Stimulated activated naive CD8-positive, alpha-beta T cell treated with anti-CD3 and anti-CD28 coated beads, Interleukin-15, Interleukin-2, amounts not matched to agents 100 U/mL and 50 U/mL, for 24 hours (primary cell): ENCODE results near the gene OR10H3.
"Not testable (repeated sequence)": the region's sequence is repeated elsewhere in the genome, so short reads cannot be mapped to it uniquely, and the experiment has no call there.

Experiments used
- ATAC-seq: fragments of 150-1000 bp; cut with Tn5 transposase; one replicate; pipeline ENCODE4 v1.10.0; 2021
- DNase-seq: peaks from one replicate; pipeline ENCODE4 v3.0.0; 2021

Gene OR10H3

DNA sequence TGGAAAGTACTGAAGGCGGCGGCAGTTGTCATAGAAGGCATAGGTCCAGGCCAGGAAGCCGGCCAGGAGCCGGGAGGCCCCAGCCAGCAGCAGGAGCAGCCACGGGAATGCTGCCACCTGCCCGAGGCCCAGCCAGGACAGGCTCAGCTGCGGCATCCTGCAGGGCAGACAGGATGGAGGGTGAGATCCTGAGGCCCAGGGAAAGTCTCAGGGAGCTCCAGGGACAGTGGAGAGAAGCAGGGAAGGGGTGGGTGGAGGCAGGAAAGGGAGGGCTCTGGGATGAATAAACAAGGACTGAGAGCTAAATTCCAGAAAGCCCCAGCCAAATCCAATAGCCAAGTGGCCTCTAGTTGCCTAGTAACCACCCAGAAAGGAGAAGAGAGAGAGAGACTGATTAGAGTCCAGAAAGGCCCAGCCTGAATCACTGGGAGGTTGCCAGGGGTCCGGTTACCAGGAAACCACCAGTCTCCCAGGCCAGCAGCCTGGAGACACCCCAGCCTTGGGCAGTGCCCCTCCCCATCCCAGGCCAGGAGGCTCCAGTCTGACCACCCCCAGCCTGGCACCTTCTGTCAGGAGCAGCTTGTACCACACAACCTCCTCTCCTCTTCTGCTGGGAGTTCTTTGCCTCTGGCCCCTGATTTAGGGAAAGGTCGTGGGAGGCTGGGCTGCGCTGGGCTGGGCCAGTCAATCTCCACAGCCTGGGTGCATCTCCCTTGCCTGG is 42.1 kb downstream of the OR10H3 start:
- DNase-seq (no peak), ATAC-seq (peak; percentile 16)

DNA sequence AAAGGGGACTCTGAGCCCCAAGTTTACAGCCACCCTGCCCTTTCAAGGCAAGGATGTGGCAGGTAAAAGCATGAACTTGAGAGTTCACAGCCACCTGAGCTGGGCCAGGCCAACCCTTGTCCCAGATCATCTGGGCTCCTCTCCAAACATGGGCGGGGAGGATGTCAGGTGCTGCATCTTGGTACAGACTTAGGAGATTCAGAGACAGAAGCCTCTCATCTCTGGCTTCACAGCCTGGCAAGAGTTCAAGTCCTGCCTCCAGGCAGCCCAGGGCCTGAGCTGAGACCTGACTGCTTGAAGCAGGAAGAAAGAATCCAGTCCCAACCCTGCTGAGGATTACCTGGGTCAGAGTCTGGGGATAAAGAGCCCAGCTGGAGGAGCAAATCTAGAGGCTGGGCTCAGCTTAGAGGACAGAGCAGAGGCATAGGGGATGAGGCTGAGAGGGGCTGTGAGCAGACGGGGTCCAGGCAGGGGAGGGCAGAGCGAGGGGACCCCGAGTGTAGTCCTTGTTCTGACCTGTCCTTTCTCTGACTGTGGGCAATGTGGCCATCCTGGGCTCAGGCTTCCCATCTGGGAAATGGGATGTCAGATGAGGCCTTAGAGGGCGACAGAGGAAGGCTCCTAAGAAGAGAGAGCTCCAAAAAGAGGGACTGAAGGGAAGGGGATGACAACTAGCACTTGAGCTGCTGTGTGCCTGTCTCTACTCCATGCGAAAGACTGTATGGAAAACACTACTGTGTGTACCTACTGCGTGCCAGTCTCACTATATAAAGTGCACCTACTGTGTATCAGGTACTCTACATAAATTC is 43.0 kb downstream of the OR10H3 start:
- DNase-seq (no peak), ATAC-seq (peak; percentile 36)

DNA sequence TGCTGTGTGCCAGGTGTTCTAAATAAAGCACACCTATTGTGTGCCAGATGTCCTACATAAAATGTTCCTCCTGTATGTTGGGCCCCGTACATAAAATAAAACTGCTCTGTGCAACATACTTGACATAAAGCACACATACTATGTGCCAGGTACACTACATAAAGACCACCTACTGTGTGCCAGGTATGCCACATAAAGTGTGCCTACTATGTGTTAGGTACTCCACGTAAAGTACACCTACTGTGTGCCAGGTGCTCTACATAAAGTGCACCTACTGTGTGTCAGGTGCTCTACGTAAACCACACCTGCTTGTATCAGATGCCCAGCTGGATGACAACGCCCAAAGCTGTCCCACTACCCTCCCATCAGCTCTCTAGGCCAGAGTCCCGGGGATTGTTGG is 43.9 kb downstream of the OR10H3 start:
- DNase-seq (no peak), ATAC-seq (no peak)

DNA sequence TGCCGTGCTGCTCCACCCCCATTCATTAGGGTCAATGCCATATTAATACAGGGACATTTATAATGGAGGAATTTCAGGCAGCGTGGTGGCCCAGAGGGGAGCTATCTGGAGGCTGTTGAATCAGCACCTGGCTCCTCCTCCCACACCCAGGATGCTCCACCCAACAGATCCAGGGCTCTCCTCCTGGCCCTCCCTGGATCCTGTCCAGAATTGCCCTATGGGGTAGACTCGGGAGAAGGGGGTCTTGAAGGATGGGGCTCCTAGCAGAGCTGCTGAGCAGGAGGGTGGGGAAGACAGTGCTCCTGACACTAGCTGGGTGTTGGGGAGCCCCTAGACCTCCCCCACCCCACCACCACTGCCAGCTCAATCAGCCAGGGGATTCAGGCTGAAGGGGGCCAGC is 44.4 kb downstream of the OR10H3 start:
- DNase-seq: no peak
- ATAC-seq: no peak

DNA sequence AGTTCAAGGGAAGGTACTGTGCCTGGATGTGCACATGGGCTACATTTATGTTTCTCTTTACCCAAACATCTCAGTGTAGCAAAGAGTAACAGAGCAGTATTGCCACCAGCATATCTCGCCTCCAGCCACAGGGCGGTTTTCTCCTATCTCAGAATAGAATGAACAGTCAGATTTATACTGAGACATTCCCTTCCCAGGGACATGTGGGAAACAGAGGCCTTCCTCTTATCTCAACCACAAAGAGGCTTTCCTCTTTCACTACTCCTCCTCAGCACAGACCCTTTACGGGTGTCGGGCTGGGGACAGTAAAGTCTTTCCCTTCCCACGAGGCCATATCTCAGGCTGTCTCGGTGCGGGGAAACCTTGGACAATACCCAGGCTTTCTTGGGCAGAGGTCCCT is 45.1 kb downstream of the OR10H3 start:
- DNase-seq, ATAC-seq: not testable (repeated sequence)

DNA sequence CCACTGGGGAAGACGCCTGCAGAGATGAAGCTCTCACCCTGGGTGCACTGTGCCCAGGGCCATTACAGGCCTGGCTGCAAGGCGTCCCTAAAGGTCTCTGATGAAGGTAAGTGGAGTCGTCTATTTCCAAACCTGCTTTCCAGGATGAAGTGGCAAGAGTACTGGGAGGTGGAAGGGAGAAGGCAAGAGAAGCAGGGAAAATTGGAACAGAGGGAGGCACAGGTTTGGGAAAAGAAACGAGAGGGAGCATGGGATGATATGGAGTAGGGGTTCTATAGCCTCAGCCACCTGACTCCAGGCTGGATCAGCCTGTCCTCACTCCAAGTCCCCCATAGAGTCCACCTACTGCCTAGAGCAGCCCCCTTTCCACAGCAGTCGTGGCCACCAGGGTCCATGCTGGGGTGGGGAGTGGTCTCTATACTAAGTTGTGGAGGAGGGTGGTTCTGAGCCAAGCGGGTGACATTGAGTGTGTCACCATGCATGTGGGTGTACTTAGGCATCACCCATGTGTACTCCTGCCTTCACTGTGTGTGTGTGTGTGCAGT is 49.9 kb downstream of the OR10H3 start, which contains the start of gene OR10H5:
Gene OR10H5 (plus strand): TSS at position 51 of the 545 bp plus-strand sequence. CDS start 6,388 bp downstream, outside the sequence.
- ATAC-seq (no peak), DNase-seq (no peak)

DNA sequence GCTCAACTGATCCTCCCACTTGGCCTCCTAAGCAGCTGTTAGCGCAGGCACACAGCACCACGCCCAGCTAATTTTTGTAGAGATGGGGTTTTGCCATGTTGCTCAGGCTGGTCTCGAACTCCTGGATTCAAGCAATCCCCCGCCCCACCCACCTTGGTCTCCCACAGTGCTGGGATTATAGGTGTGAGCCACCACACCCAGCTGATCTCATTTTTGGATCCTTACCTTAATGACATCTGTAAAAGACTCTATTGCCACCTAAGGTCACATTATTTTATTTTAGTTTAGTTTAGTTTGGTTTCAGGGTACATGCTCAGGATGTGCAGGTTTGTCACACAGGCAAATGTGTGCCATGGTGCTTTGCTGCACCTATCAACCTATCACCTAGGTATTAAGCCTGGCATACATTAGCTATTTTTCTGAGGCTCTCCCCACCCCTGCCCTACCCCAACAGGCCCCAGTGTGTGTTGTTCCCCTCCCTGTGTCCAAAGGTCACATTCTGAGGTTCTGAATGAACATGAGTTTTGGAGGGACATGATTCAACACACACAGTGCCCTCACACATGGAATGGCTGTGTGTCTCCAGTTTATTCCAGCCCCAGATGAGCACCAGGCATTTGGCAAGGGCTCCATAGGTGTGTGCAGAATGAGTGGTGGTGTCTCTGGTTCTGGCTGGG is 50.9 kb downstream of the OR10H3 start:
- no peak for DNase-seq
- ATAC-seq: no peak

DNA sequence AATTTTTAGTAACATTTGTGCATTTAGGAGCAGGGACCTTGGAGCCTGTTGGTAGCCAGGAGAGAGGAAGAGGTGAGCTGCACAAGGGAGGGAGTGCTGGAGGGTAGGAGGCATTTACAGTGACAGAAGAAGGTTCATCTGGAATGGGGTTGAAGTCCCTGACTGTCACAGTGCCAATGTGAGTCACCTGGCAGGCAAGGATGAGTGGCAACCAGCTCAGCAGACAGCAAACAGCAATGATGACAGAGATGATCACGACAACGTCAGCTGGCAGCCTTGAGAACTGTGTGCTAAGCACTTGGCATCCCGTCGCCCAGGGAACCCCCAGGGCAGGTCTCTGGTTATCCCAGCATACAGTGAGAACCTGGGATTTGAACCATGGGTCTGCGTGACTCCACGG is 52.3 kb downstream of the OR10H3 start:
- DNase-seq: no peak
- no peak for ATAC-seq
